NB4 (cell line): ENCODE data around the gene BRD4.
A peak's percentile ranks its signal among the peaks of the same experiment; 100 is the strongest.

Experiments
- DNase-seq: peaks from one replicate; pipeline ENCODE4 v3.0.0; 2010; ENCODE audit warnings: low read depth
- H3K4me3 ChIP-seq: one replicate; pipeline ENCODE4 v1.5.1; 2011; ENCODE audit warnings: mild to moderate bottlenecking, low read depth, low read length, moderate library complexity
- CTCF ChIP-seq: IDR thresholded peaks from one replicate; pipeline ENCODE4 v1.5.1; 2012; ENCODE audit warnings: low read depth, low read length
- MYC ChIP-seq: IDR thresholded peaks from 2 replicates; pipeline ENCODE4 v1.6.1; 2011; ENCODE audit warnings: low read depth, low read length
- POLR2A ChIP-seq: IDR thresholded peaks from 2 replicates; pipeline ENCODE4 v1.6.1; 2011; ENCODE audit warnings: mild to moderate bottlenecking; ENCODE audit not compliant: insufficient read length; ENCODE audit errors: extremely low read depth
- TF ChIP-seq, protein P1 (sequence below): IDR thresholded peaks from 2 replicates; pipeline ENCODE4 v1.6.1; 2011; ENCODE audit warnings: low read depth, low read length

BRD4 gene

DNA sequence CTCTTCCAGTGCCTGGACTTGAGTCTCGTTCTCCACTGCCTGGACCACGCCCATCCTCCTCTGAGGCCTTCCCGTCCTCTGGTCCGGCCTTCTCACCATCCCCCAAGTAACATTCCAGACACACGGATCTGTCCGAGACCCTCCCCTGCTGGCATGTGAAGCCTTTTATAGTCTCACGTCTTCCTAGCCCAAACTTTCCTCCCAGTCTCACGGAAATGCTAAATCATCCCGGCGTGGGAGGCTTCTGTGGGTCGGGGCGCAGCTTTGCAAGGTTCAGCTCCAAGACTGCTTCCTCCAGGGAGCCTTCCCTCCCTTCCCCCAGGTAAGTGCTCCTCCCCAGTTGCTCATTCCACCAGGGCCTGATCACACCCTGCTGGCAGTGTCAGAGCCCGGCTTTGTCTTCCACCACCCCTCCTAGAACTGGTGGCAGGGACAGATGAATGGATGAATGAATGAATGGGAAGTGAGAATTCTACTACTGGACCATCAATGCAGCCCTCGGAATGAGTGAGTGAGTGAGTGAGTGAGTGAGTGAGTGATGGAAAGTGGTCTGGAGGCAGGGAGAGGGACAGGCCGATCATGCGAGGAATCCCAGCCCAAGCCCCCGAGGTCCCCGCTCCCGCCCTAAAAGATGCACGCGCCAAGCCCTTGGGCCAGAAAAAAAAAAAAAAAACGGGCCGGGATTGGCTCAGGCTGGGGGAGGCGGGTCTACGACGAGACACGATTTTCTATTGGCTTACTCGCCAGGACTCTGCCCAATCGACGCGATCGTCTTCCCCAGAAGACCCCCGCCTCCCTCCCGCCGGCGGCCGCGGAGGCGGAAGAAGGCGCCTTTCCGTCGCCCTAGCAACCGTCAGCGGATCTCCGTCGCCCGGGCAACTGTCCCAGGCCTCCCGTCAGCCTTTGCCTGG, 109.3 kb downstream of the BRD4 start:
- H3K4me3 ChIP-seq: no peak overlapping the region
- DNase-seq: peak; percentile 85
- TF ChIP-seq, protein P1, sequence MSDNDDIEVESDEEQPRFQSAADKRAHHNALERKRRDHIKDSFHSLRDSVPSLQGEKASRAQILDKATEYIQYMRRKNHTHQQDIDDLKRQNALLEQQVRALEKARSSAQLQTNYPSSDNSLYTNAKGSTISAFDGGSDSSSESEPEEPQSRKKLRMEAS: no peak
- no peak for TF ChIP-seq CTCF
- TF ChIP-seq POLR2A: no peak
- TF ChIP-seq MYC: no peak

GRCh38 chr19:15220833-15221232, 111.5 kb downstream of the BRD4 start:
- no peak for DNase-seq
- H3K4me3 ChIP-seq: no peak overlapping the region
- no peak for TF ChIP-seq MYC
- TF ChIP-seq, protein P1: no peak
- no peak for TF ChIP-seq CTCF
- TF ChIP-seq POLR2A: no peak

- DNase-seq: no peak
- TF ChIP-seq POLR2A: no peak
- TF ChIP-seq MYC: no peak
- TF ChIP-seq, protein P1: no peak
- no peak for TF ChIP-seq CTCF
- no peak overlapping the region for H3K4me3 ChIP-seq
Measured at GRCh38 chr19:15218501-15218900, 113.8 kb downstream of the BRD4 start.

DNA sequence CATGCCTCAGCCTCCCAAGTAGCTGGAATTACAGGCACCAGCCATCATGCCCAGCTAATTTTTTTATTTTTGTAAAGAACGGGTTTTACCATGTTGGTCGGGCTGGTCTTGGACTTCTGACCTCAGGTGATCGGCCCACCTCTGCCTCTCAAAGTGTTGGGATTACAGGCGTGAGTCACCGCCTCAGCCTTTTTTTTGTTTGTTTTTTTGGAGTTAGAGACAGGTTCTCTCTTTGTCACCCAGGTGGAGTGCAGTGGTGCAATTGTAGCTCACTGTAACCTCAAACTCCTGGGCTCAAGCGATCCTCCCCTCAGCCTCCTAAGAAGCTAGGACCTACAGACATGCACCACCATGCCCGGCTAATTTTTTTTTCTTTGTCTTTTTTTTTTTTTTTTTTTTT, 116.0 kb downstream of the BRD4 start:
- H3K4me3 ChIP-seq: no peak overlapping the region
- TF ChIP-seq, protein P1: no peak
- TF ChIP-seq CTCF (no peak), POLR2A (no peak), MYC (no peak)
- DNase-seq: no peak

GRCh38 chr19:15213715-15214381, 118.5 kb downstream of the BRD4 start:
- TF ChIP-seq MYC: no peak
- no peak for TF ChIP-seq CTCF
- no peak for TF ChIP-seq POLR2A
- TF ChIP-seq, protein P1: no peak
- DNase-seq: no peak
- no peak overlapping the region for H3K4me3 ChIP-seq
